Retinal pigment epithelial cell (primary cell): ENCODE results near the gene MISP.

Experiments
- DNase-seq: peaks from one replicate; pipeline ENCODE4 v3.0.0-alpha.2; 2010; ENCODE audit warnings: low read depth
- H3K4me3 ChIP-seq: 2 replicates; pipeline ENCODE4 v1.5.1; 2011; ENCODE audit warnings: mild to moderate bottlenecking, low read length, control low read depth, moderate library complexity
- CTCF ChIP-seq: conservative IDR thresholded peaks from 2 replicates; pipeline ENCODE4 v1.5.1; 2011; ENCODE audit warnings: low read depth, low read length, control low read depth, inconsistent platforms

Gene MISP

DNA sequence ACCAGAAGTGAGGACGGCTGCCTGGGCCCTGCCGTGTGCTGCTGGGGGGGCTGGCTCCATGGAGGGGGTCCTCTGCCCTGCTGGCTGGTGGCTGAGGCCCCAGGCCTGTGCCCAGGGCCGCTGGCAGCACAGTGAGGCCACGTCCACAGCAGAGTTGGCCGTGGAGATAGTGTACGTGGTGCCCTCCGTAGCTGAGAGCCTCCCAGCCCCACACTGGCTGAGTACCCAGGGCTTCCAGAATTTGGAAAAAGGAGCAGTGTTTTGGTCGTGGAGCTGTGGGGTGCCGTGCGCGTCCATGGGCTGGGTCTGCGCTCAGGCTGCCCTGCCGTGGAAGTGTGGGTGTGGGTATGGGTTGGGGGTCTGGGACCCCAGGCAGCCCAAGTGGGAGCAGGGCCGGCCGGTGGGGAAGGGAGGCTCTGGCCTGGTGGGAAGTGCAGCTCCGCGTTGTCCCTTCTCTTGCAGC lies 52.2 kb downstream of the MISP start:
- no peak for TF ChIP-seq CTCF
- no peak overlapping the region for H3K4me3 ChIP-seq
- no peak for DNase-seq

DNA sequence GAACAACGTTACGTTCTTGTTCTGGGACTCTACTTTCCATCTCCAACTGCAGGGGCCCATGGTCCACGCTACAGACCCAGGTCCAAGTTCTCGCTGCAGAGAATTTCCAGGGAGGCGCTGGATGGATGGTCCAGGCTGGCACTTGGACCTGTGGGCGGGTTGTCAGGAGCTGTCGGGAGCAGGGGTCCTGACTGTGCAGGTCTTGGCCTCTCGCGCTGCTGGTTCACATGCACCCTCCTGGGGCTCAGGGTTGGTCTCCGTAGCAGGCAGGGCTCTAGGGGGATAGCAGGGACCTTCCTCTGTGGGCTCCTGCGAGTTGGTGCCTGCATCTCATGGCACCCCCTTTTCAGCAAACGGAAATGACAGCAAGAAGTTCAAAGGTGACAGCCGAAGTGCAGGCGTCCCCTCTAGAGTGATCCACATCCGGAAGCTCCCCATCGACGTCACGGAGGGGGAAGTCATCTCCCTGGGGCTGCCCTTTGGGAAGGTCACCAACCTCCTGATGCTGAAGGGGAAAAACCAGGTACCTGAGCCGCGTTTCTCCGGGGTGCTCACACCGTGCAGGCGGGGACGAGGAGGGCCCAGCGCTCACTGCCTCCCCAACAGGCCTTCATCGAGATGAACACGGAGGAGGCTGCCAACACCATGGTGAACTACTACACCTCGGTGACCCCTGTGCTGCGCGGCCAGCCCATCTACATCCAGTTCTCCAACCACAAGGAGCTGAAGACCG lies 52.9 kb downstream of the MISP start:
- H3K4me3 ChIP-seq: no peak overlapping the region
- no peak for DNase-seq
- no peak for TF ChIP-seq CTCF

GRCh38 chr19:804419-805165 lies 53.7 kb downstream of the MISP start:
- H3K4me3 ChIP-seq: no peak overlapping the region
- no peak for TF ChIP-seq CTCF
- DNase-seq: no peak

DNA sequence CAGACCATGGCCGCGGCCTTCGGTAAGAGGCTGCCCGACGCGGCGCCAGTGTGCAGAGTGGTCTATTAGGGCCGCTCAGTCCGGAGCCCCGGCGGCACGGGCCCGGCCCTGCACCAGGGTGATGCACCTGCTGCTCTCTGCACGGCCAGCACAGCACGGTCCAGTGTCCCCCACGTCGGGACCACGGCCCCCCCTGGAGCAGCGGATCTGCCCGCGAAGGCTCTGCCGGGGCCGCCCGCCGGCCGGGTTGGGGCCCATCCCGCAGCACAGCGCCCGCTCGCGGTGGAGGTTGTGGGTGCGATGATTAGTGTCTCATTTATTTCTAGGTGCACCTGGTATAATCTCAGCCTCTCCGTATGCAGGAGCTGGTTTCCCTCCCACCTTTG lies 54.2 kb downstream of the MISP start:
- no peak overlapping the region for H3K4me3 ChIP-seq
- TF ChIP-seq CTCF: no peak
- DNase-seq: no peak

DNA sequence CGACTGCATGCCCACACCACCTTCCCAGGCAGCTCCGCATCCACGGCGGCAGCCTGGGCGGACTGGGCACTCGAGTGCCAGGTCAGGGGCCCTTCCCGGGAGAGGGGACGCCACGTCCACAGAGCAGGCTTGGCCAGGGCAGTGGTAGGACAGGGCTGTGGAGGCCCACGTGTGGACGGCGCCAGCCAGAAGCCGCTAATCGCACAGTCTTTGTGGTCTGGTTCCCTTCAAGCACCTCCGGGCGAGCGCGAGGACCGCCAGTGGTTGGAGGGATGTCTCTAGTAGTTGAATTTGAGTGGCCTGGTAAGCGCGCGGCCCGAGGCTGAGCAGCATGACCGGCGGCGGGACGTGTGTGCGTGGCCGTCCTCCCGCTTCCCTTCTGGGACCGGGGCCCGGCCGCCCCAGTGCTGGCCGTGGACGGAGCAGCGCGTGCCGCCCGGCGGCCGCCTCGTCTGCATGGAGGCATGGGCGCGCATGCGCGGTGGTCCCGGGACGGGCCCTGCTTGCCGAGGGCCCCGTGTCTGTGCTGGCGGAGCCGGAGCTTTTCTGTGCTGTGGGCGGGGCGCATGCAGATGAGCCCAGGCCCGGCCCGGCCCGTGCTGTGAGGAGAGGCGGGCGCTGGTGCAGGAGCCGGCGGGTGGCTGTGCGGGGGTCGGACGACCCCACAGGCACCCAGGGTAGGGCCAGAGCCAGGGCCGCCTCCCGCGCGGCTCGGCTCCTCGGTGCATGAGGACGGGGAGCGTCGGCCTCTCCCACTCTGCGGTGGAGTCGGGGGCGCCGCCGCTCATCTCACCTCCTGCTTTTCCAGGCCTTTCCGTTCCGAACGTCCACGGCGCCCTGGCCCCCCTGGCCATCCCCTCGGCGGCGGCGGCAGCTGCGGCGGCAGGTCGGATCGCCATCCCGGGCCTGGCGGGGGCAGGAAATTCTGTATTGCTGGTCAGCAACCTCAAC lies 55.0 kb downstream of the MISP start:
- no peak for DNase-seq
- no peak overlapping the region for H3K4me3 ChIP-seq
- TF ChIP-seq CTCF: no peak

GRCh38 chr19:806815-807421 lies 56.0 kb downstream of the MISP start:
- no peak overlapping the region for H3K4me3 ChIP-seq
- no peak for DNase-seq
- TF ChIP-seq CTCF: no peak
